GM18858 (cell line): ENCODE measurements around the gene CEACAM18.

Experiments
- ATAC-seq: cut with Tn5 transposase; IDR thresholded peaks from one replicate; pipeline ENCODE4 v1.9.1; 2021; ENCODE audit not compliant: unreplicated experiment

Gene CEACAM18

DNA sequence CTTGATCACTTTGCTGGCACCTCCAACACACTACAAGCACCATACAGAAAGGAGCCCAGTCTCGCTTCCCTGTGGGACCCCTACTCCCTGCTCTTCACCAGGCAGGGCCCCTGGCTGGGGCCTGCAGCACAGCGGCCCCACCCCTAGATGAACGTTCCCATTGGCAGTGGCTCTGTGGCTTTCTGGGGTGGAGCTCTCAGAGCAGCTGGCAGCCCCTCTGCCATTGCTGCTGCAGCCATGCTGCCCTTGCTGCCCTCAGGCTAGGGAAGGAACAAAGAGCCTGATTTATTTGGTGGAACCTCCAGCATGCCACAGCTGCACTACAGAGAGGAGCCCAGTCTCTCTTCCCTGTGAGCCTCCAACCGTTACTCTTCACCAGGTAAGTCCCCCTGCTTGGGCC is 47.3 kb downstream of the CEACAM18 start:
- no peak for ATAC-seq

DNA sequence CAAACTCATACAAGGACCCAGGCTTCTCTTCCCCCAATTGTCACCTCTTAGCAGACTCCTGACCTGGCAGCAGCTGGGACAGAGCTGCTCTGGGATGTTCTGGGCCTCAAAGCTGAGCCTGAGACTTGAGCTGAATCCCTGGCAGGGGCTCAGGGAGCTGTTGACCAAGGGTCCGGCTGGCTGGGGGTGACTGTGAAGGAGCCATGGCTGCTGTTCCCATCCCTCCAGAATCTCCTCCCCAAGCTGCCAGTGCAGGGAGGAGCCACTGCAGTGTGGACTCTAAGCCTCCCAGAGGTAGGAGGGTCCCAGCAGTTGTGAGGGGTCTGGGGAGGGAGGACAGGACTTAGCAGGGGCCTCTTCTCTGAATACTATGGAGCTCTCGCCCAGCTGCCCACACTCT is 51.0 kb downstream of the CEACAM18 start:
- no peak for ATAC-seq

DNA sequence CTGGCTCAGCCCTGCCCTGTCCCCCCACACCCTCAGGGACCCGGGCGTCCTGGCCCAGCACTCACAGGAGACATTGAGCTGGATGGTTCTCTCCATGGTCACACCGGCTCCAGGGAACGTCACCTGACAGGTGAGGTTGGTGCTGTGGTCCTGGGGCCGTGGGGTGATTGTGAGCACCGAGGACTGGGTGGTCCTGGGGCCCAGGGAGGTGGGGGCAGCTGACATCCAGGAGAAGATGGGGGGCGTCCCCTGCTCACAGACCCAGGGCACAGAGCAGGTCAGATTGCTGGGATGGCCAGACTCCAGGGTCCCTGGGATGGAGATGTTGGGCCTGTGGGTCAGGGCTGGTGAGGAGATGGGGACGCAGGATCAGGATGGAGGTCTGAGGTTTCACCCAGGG is 52.3 kb downstream of the CEACAM18 start:
- no peak for ATAC-seq

DNA sequence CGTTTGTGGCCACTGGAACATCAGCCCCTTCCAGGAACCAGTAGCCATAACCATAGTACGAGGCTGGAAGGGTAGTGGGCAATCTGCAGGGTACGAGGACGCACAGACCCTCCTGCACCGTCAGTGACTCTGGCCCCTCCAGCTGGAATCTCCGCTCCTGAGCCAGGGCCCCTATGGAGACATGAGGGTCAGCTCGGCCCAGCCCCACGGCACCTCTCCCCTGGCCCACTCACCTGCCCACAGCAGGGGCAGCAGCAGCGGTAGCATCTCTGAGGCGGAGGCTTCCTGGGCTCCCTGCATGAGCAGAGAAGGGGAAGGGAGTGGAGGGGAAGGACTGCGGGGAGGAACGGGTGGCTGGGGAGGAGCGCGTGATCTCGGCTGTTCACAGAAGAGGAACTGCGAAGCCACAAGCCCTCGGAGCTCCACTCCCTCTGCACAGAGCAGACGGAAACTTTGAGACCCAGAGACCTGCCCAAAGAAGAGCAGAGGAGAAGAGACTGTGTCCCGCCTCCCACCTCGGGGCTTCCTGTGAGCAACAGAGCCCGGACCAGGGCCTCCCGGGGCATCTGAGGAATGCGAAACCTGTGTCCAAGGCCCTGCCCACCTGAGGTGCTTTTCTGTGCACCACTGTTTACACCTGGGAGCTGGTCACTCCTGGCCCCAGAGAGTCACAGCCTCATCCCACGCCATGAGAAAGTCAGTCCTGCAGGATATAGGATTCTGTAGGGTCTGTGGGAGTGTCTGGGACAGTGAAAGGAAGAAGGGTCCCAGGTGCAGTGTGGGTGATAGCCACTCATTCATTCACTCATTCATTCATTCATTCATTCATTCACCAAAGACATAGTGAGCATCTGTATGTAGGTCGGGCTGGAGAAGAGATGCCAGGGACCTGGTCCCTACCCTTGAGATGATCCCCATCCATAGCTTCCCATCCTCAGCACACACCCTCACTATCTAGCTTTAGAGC is 53.3 kb downstream of the CEACAM18 start, which contains the start of gene SIGLEC6:
Gene SIGLEC6 (minus strand): TSS at position 322 of the 967 bp plus-strand sequence. CDS start 22 bp downstream, at position 300.
- no peak for ATAC-seq

DNA sequence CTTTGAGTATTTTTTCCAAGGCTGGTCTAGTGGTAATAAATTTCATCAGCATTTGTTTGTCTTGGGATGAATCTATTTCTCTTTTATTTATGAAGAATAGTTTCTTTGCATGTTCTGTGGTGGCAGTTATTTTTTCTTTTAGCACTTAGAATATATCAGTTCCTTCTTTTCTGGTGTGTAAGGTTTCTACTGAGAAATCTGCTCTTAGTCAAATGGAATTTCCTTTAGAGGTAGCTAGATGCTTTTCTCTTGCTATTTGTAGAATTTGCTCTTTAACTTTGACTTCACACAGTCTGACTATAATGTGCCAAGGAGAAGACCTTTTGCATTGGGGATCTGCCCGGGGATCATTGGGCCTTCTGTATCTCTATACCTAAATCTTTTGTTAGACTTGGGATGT is 57.2 kb downstream of the CEACAM18 start:
- ATAC-seq, result no peak

DNA sequence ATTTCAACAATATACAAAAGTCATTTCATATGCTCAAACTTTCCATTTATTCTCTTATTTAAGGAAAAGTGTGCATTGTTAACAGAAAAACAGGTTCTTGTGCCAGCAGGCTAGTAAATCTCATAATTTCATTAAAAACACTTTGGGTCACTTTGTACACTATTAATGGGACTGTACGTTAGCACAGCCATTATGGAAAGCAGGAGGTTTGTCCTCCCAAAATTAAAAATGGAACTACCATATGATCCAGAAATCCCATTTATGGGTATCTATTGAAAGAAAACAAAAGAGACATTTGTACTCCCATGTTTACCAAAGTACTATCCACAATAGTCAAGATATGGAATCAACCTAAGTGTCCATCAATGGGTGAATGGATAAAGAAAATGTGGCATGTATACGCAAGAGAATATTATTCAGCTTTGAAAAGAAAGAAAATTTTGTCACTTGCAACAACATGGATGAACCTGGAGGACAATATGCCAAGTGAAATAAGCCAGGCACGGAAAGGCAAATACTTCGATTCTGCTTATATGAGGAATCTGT is 61.6 kb downstream of the CEACAM18 start:
- ATAC-seq, result no peak
